ENCODE measurements around the gene NELL1. TPM values are rescaled to one million over a fixed set of nuclear protein-coding genes. Genes with fewer than 3 reads are reported as not detected.

The NELL1 gene
- total RNA-seq, 1 experiment from 2014 or later = 0.22 TPM

DNA sequence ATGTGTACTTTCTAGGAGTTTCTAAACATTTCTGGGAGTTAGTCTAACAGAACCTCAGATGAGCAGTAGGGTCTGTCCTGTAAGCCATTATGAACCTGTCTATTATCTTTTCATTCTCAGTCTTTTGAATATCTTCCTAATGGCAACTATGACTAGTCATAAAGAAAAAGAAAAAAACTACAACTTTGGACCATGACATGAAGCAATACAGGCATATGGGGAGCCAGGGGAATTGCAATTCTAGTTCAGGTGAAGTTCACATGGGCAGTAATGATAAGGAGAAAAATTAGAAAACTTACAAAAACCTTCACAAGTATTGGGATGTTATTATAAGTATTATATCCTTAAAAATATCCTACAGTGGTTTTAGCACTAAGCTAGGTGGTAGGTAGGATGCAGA lies 874.5 kb downstream of the NELL1 start:
- no peak overlapping the region for H4K5ac ChIP-seq (ENCODE audit: insufficient read length, low read depth, low read length)
- H3K56ac ChIP-seq (ENCODE audit: insufficient read length, low read depth, low read length) = no peak overlapping the region
- no peak overlapping the region for H2AK5ac ChIP-seq (ENCODE audit: insufficient read length, low read length)
- no peak overlapping the region for H3K18ac ChIP-seq (ENCODE audit: insufficient read length, low read depth, low read length)
- no peak for TF ChIP-seq CTCF (conservative IDR thresholded peaks at IDR 0.05)
- no peak overlapping the region for H3K27ac ChIP-seq (ENCODE audit: insufficient read length, low read depth, low read length)
- no peak overlapping the region for H4K8ac ChIP-seq (replicated peaks; ENCODE audit: insufficient read length, low read depth, low read length)
- no peaks in the 10 kb centered on the region for H3K27me3 ChIP-seq (ENCODE audit: insufficient read depth, low read length)
- H4K91ac ChIP-seq (ENCODE audit: insufficient read length, low read depth, low read length) = no peak overlapping the region
- no peak overlapping the region for H2BK20ac ChIP-seq (ENCODE audit: low read depth, low read length, poor library complexity, severe bottlenecking)
- H3K9me3 Mint-ChIP-seq = no peaks in the 10 kb centered on the region
- H2AFZ ChIP-seq (ENCODE audit: low read length) = no peak overlapping the region
- no peak overlapping the region for H3K4me2 ChIP-seq (ENCODE audit: insufficient read depth, insufficient read length, low read length)
- no peak overlapping the region for H3K27ac Mint-ChIP-seq
- no peaks in the 10 kb centered on the region for H3K36me3 Mint-ChIP-seq (ENCODE audit: insufficient read depth in 1 of 3, low read depth in 3 of 3)
- DNase-seq = no peak
- H2BK15ac ChIP-seq (ENCODE audit: low read depth, low read length) = no peak overlapping the region
- H3K79me2 ChIP-seq (ENCODE audit: insufficient read depth, low read length) = no peaks in the 10 kb centered on the region
- no peaks in the 10 kb centered on the region for H3K9me3 ChIP-seq (ENCODE audit: control insufficient read depth, low read depth, low read length)
- no peaks in the 10 kb centered on the region for H3K27me3 Mint-ChIP-seq (ENCODE audit: low read depth)
- H3K14ac ChIP-seq (ENCODE audit: insufficient read depth, low read length) = no peak overlapping the region
- H3K23me2 ChIP-seq (ENCODE audit: insufficient read length, low read depth, low read length, poor library complexity, severe bottlenecking) = no peaks in the 10 kb centered on the region
- H2BK5ac ChIP-seq (ENCODE audit: insufficient read length, low read length) = no peak overlapping the region
- no peak overlapping the region for H3T11ph ChIP-seq (ENCODE audit: low read length)
- no peak overlapping the region for H2BK12ac ChIP-seq (ENCODE audit: insufficient read length, low read depth, low read length)
- no peak overlapping the region for H3K4ac ChIP-seq (ENCODE audit: low read depth, low read length)
- no peaks in the 10 kb centered on the region for H3K79me1 ChIP-seq (ENCODE audit: insufficient read depth, low read depth, low read length, poor library complexity, severe bottlenecking)
- H3K4me1 ChIP-seq (ENCODE audit: insufficient read depth, low read length) = no peaks in the 10 kb centered on the region
- H3K4me3 Mint-ChIP-seq = no peak overlapping the region
- H3K4me1 Mint-ChIP-seq = no peaks in the 10 kb centered on the region
- no peaks in the 10 kb centered on the region for H4K20me1 ChIP-seq (ENCODE audit: control insufficient read depth, insufficient read depth, insufficient read length)
- no peak overlapping the region for H3K9ac ChIP-seq (ENCODE audit: extremely low read depth, insufficient read length, low read length)
- H2BK120ac ChIP-seq (ENCODE audit: low read depth, low read length, poor library complexity, severe bottlenecking) = no peak overlapping the region
- no peak overlapping the region for H3K23ac ChIP-seq (ENCODE audit: insufficient read length, low read depth, low read length)

Data from H9 (cell line).